ENCODE results near the gene PRKCA. TPM values are rescaled to one million over a fixed set of nuclear protein-coding genes. Genes with fewer than 3 reads are reported as not detected.
"Not testable (repeated sequence)": the region's sequence is repeated elsewhere in the genome, so short reads cannot be mapped to it uniquely, and the experiment has no call there.

The PRKCA gene
- total RNA-seq, 1 donor from 2014 or later = 127 TPM

DNA sequence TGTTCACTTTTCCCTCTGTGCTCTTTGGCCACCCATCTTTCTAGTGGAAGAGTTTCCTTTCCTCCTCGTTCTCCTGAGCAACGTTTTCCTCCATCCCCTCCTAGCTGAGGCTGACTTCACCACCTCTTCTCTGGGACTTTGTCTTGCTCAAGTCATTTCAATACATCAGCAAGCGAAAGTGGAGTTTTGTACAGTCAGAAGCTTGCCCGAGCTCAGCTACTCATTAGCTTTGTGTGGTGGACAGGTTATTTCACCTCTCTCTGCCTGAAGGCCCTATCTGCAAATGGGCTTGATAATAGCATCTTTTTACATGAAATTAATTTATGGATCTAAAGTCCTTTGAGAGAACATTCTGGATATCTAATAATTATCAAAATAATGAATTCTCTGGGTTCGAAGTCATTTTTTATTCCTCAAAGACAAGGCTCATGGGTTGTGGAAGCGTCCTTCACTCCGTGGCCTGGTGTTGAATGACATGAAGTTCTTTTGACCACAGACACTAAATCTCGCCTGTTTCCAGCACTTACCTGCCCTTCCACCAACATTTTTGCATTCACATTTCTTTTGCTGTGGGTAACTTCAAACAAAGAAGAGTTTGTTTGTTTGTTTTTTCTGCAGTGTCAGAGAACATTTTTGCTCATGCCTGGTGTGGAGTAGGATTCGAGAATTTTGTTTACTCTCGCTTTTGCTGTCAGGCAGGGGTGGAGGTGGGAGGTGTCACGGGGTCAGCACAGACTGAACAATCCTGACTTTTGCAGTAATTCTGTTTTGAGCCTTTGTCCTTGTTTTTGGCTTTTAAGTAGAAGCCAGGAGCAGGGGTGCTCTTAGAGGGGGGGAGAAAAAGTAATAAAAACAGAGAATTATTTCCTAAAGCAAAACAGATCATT lies 377.5 kb downstream of the PRKCA start:
- DNase-seq (ENCODE audit: low spot score) = no peak

DNA sequence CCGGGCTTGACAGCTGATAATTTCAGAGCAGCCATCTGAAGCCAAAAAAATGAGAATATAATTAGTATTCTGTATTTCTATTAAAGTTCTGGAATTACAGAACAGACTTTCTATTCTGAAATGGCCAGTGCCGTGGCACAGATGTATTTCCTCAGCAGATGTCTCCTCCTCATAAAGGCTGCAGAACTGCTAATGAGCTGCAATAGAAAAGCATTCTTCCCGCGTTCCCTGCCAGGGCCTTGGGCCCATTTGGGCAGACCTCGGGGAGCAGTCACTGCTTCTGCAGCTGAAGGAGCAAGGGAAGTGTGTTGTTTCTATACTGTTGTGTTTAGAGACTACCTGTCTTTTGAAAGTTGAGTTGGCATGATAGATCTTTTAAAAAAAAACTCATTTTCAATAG lies 379.9 kb downstream of the PRKCA start:
- no peak for DNase-seq (ENCODE audit: low spot score)

DNA sequence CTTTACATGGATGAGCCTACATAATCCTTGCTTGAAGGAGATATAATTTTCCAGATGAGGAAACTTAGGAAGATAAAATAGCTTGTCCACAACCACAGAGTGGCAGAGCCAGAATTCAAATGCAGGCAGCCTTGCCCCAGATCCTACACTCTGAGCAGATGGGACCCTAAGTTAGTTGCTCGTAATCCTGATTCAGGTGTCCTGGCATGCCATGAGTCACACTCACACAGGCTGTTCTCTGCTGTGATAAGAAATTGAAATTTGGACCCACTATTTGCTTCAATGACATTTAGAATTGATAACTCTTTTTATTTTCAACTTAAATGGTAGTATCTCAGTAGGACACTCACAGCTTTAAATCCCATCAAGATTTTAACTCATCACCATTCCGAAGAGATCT lies 381.8 kb downstream of the PRKCA start:
- no peak for DNase-seq (ENCODE audit: low spot score)

DNA sequence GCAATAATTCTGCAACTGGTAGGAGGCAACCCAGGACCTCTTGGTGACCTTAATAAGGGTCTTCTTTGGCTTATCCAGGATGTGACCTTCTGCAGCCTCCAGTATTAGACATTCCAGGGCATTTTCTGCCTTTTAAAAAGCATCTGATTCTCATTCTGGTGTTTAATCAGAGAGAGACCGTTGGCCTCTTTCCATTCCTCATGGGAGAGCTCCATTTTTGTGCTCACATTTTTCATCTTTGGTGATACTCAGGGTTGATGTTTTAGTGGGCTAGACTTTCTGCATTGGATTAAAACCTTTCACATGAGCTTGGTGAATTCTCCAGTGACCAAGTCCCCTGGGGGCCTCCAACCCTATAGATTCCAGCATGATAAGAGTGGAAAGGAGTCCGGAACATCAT lies 382.3 kb downstream of the PRKCA start:
- no peak for DNase-seq (ENCODE audit: low spot score)

DNA sequence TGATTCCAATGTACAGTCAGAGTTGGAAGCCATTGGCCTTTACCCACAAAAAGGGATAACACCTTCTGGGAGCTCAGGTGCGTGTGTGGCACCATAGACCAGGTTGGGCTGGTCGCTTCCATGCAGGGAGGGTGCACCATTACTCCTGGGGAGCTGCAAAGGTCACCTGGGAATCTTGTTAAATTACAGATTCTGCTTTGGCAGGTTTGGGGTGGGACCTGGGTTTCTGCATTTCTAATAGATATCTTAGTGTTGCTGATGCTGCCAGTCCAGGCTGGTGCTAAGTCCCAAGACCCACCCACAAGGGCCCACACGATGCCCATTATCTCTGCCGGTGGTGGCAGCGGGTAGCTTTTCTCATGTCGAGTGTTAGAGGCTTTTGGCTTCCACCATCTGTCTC lies 384.2 kb downstream of the PRKCA start:
- no peak for DNase-seq (ENCODE audit: low spot score)

DNA sequence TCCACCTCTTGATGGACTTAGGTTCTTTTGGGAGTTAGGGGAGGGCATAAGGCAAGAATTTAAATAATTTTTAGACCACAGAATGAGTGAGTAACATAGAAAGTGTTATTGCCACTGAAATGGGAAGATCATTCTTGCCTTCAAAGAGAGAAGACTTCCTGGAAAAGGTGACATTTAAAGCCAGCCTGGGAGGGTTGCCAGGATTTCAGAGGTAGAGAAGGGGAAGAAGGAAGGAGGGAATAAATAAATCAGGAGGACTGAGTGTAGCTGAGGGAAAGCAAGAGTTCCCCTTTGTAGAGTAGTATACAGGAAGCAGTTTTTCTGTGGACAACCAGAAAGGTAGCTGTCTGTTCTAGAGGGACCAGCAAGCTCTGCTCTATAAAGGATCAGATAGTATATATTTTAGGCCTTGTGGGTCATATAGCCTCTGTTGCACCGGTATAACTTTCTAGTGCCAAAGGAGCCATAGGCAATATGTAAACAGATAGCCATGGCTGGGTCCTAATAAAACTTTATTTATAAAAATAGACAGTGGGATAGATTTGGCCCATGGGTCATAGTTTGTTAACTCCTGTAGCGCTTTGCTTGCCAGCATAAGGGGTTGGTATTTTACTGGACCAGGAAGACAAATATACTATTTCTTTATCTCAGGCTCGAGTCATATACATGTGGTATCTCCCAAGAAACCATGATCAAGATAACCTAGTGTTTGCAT lies 385.3 kb downstream of the PRKCA start:
- no peak for DNase-seq (ENCODE audit: low spot score)

DNA sequence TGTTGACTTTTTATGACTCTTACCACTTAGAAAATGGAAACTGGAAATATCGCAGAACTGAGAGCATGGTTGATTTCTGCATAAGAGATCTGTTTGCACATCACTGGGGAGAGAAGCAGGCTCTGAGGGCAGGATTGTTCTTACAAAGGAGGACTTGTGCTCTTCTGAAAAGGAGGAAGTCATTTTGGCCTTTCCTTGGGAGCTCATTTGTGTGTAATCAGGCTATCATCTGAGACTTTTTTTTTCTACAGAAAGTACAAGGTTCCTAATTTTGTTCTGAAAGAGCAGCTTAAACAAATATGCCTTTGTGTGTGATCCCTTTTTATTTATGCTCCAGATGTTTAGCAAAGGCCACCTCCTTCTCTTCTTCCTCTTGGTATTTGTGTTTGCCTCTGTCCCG lies 386.8 kb downstream of the PRKCA start:
- DNase-seq (ENCODE audit: low spot score) = no peak

DNA sequence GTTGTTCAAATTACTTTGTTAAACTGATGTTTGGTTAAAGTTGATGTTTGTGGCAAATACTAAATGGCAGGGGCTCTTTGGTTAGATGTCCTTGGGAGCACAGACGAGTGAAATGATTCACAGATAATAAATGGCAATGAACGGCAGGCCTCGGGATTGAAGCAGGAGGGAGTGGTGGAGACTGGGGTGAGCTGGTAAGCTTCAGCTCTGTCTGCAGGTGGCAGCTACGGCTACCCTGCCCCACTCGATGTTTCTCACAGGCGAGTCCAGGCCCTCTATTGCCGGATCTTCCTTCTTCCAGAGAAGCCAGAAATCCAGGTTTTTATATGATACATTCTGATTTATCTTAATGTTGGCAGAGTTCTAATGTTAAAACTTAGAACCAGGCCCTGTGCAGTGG lies 387.8 kb downstream of the PRKCA start:
- DNase-seq (ENCODE audit: low spot score) = no peak

DNA sequence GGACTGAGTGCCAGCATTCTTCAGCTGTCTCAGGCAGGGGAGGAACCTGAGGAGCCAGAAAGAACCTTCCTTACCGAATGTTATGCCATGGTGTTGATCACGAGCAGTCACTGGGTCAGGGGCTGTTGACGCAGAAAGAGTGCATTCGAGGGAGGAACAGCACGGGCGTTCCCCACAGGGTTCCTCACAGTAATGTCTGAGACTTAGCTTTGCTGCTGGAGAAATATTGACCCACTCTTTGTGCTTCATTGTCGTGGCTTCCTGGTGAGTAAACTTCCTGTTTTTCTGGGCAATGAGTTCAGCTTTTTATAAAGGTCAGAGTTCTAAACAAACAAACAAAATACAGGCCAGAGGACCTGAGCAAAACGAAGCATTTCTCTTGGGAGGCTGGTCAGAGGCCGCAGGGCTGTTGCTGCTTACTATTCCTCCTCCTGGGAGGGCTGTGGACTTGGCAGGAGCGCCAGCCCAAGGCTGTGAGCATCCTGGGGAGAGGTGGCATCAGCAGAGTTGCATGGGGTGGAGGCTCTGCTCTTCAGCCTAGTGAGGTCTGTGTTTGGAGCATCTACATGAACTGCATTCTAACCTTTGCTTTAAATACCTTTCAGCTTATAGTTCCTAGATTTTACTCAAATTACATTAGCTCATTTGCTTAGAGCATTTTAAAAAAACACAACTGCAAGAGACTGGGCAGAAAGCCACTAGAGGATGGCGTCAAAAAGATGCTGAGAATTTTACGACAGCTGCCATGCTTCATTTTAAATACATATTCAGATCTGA lies 389.4 kb downstream of the PRKCA start:
- DNase-seq (ENCODE audit: low spot score) = peak; percentile 30

DNA sequence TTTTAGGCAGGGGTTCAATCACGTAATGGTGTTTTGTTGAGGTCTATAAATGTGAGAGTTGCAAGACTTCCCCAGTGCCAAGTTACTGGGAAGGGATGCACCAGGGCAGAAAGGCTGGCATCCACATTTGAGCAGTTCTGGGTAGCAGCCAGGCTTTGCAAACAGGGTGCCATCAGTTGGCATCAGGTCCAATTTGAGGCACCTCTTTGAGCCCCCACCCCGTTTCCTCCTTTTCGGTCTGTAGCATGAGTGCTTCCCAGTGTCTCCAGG lies 389.9 kb downstream of the PRKCA start:
- no peak for DNase-seq (ENCODE audit: low spot score)

DNA sequence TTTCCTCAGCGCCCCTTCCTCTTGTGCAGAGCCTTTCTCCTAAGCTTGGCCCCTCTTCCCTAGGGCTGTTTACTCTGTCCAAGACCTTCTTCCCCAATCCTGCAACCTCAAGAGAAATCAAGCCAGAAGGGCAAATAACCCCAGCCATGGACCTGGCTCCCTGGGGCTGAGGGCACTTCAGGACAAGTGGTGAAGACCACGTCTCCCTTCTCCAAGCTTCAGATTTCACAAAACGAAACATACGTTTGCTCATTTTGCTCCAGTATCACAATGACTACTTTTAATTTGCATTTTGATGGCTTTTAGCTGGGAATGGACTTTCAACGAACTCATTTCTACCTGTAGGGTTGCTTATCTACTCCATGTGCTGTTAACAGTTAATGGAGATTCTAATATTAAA lies 392.7 kb downstream of the PRKCA start:
- DNase-seq (ENCODE audit: low spot score) = no peak

DNA sequence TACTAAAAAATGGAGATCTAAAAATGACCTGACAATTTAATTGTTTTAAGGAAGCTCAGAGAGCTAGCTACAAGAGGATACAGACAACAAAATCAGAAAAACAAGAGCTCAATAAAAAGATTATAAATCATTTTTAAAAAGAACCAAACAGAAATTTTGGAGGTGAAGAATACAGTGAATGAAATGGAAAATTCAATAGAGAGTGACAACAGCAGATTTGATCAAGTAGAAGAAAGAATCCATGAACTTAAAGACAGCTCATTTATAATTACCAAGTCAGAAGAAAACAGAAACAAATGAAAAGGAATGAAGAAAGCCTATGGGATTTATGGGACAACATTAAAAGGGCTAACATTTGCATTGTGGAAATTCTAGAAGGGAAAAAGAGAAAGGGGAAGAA lies 395.9 kb downstream of the PRKCA start:
- no peak for DNase-seq (ENCODE audit: low spot score)

DNA sequence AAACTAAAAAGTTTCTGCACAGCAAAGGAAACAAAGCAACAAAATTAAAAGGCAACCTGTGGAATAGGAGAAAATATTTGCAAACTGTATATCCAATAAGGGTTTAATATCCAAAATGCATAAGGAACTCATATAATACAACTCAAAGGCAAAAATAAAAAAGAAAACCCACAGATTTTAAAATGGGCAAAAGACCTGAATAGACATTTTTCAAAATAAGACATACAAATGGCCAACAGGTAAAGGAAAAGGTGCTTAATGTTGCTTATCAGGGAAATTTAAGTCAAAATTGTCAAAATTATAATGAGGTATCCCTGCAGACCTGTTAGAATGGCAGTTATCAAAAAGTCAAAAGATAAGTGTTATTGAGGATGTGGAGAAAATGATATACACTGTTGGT lies 399.0 kb downstream of the PRKCA start:
- DNase-seq (ENCODE audit: low spot score) = no peak

DNA sequence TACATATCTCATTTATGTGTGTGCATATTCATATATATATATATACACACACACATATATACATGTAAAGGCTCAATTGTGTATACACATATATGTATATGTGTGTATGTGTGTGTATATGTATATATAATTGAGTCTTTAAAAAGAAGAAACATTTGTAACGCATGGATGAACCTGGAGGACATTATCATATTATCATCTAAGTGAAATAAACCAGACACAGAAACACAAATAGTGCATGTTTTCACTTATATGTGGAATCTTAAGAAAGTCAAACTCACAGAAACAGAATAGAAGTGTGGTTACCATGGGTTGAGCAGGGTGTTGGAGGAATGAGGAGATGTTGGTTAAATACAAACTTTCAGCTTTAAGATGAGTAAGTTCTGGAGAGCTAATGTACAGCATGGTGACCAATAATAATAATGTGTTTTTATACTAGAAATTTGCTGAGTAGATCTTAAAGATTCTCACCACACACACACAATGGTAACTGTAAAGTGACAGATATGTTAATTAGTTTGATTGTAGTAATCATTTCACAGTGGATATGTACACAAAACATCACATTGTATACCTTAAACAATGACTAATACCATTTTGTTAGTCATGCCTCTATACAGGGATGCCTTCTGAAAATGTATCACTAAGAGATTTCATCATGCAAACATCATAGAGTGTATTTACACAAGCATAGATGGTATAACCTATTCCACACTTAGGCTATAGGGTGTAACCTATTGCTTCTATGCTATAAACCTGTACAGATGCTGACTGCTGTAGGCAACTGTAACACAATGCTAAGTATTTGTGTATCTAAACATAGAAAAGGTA lies 399.9 kb downstream of the PRKCA start:
- DNase-seq (ENCODE audit: low spot score) = no peak

DNA sequence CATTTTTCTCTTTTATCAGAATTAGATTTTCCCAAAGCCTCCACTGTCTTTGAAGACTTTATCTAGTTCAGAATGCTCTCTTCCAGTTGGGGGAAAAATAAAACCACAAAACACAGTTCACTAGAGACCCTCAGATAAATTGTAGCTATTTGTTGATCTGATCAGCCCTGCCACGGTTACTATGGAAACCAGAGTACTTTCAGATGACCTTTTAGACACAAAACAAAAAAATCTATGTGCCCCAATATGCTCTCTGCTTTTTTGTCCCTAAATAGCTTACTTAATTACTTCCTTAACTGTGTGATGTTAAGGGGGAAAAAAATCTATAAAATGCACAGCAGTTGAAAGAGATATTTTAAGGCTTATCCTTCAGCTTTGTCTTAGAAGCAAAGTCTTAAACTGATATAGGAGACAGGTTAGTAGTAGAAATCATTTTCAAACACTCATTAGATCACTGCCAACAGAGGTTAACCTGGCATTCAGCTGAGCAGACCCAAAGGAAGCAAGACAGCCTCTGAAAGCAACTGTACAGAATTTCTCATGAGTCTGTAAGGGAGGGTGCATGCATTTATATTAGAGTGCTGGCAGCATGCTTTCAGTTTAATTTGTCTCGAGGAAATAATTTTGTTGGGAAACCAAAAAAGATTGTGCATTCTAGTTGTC lies 402.6 kb downstream of the PRKCA start:
- DNase-seq (ENCODE audit: low spot score) = no peak

DNA sequence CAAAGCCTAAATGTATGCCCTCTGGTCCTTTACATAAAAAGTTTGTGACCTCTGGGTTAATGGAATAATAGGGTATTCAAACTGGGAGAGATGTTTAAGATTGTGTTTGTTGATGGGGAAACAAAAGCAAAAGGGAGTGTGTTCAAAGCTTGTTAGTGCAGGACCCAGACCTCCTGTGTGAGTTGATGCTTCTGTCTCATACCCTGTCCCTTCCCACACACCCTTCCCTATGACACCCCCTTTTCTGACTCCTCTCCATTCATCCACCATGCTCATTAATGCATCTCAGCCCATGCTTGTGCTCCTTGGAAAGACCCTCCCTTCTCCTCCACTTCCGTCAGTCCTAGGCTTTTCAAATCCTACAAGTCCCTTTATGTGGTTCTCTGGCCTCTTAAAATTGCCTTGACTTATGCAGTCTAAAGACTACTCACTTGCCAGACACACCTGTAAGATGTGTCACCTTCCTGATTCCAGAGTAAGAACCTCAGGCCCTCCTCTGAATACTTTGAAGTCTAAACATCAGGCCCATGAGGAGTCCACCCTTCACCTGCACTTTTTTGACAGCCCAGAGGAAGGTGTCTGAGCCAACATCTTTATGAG lies 404.5 kb downstream of the PRKCA start:
- DNase-seq (ENCODE audit: low spot score) = no peak

DNA sequence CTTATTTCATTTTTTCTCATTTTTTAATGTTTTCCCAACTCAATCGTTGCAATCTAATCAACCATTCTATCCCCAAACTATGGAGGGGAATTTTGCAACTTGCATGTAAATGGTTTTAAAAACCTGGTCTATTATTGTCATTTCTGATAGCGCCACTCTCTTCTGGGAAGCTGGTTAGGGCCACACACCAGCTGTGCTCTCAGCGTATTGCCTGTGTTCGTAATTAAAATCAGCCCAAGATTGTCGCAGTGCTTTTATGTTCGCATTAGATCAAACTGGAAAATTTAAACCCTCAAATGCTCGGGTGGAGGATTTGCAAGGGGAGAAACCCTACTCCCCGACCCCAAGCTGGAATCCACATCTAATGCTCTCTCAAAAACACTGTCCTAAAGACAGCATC lies 409.0 kb downstream of the PRKCA start:
- no peak for DNase-seq (ENCODE audit: low spot score)

DNA sequence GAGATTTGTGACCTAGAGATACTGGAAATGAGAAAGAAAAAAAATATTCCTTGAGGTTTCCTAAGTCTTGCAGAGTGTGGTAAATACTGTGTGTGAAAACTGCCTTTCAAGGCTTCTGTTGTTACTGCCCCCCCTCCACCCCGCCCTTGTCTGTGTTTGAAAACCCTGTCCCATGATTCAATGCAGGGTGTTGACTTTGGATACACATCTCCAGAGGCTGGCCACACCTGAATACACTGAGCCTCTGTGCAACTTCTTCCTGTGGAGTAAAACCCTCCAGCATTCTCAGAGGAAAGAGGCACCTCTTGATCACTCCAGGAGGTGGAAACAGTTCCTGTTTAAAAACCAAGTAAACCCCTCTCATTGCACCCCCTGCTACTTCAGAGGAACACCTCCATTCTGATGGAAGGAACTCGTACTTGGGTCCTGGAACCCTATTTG lies 409.5 kb downstream of the PRKCA start:
- peak; percentile 53 for DNase-seq (ENCODE audit: low spot score)

DNA sequence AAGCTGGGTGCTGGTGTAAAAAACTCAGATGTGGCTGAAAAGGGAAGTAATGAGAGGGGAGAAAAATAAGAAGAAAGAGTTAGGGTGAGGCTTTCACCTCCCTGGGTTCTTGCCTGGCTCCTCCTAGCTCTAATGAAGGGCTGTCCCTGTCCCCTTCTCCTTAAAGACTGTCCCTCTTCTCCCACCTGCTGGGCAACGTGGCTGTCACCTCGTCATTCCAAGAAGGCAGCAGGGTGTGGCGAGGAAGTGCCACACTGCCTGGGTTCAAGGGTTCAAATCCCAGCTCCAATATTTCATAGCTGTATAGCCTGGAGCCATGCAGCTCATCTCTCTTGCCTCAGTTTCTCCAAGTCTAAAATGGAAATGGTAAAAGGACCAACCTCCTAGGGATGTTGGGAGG lies 410.0 kb downstream of the PRKCA start:
- DNase-seq (ENCODE audit: low spot score) = no peak

DNA sequence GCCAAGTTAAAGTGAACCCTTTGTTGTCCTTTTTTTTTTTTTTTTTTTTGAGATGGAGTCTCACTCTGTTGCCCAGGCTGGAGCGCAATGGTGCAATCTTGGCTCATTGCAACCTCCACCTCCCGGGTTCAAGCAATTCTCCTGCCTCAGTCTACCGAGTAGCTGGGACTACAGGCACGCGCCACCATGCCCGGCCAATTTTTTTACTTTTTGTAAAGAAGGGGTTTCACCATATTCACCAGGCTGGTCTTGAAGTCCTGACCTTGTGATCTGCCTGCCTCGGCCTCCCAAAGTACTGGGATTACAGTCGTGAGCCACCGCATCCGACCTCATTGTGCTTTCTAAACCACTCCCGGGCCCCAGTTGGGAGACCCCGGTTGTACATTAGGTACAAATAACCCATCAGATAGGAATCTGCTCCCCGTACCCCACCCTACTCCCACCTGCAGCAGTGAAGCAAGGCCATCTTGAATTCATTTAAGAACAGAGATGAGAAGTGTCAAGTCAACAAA lies 410.7 kb downstream of the PRKCA start:
- DNase-seq (ENCODE audit: low spot score) = not testable (repeated sequence)
